H7 (cell line): ENCODE data around the gene TAF11L6. TPM values are rescaled to one million over a fixed set of nuclear protein-coding genes. Genes with fewer than 3 reads are reported as not detected.
"Not testable (repeated sequence)": the region's sequence is repeated elsewhere in the genome, so short reads cannot be mapped to it uniquely, and the experiment has no call there.

ENCODE experiments used
- DNase-seq: peaks from one replicate; pipeline ENCODE4 v3.0.0; 2012
- H3K27me3 ChIP-seq: 2 replicates; pipeline ENCODE4 v1.6.0; 2011; ENCODE audit warnings: mild to moderate bottlenecking, low read length; ENCODE audit not compliant: control insufficient read depth, insufficient read depth
- H3K36me3 ChIP-seq: replicated peaks from 2 replicates; pipeline ENCODE4 v1.5.1; 2011; ENCODE audit warnings: low read length; ENCODE audit not compliant: control insufficient read depth, insufficient read depth
- H3K4me3 ChIP-seq: 2 replicates; pipeline ENCODE4 v1.5.1; 2011; ENCODE audit warnings: low read depth, mild to moderate bottlenecking, control low read depth, low read length, moderate library complexity; ENCODE audit not compliant: insufficient read depth
- total RNA-seq: library from RNA; depleted of rRNA; stranded (reverse); fragments of >200 nt; shearing (Covaris generic); gene quantifications from 2 replicates; pipeline ENCODE4 v1.2.3, GENCODE V29; 2014; rRNA removed

TAF11L6 gene
- total RNA-seq, result not detected in 2 replicates

GRCh38 chr5:17528369-17528768 is at the start of gene TAF11L6:
Gene TAF11L6 (plus strand): TSS chr5:17528669.
- not testable (repeated sequence) for DNase-seq, H3K27me3 ChIP-seq, H3K36me3 ChIP-seq, H3K4me3 ChIP-seq

GRCh38 chr5:17481378-17481777 is 47.1 kb upstream of the TAF11L6 start:
- Histone ChIP-seq H3K27me3 (no peaks in the 10 kb centered on the region), H3K4me3 (no peak overlapping the region), H3K36me3 (no peaks in the 10 kb centered on the region)
- no peak for DNase-seq

GRCh38 chr5:17482790-17483189 is 45.7 kb upstream of the TAF11L6 start:
- Histone ChIP-seq H3K36me3 (no peaks in the 10 kb centered on the region), H3K4me3 (no peak overlapping the region), H3K27me3 (no peaks in the 10 kb centered on the region)
- no peak for DNase-seq

GRCh38 chr5:17486464-17487173 is 41.9 kb upstream of the TAF11L6 start:
- not testable (repeated sequence) for DNase-seq, H3K27me3 ChIP-seq, H3K4me3 ChIP-seq, H3K36me3 ChIP-seq

- H3K4me3 ChIP-seq, result no peak overlapping the region
- H3K27me3 ChIP-seq, result no peaks in the 10 kb centered on the region; the same call in 1 of the 2 replicates
- no peak for DNase-seq
- H3K36me3 ChIP-seq, result no peaks in the 10 kb centered on the region
Measured at GRCh38 chr5:17487174-17487512, 41.3 kb upstream of the TAF11L6 start.

- H3K36me3 ChIP-seq, H3K27me3 ChIP-seq, DNase-seq, H3K4me3 ChIP-seq: not testable (repeated sequence)
Measured at GRCh38 chr5:17491257-17491656, 37.2 kb upstream of the TAF11L6 start.

GRCh38 chr5:17492770-17493169 is 35.7 kb upstream of the TAF11L6 start:
- Histone ChIP-seq H3K27me3 (no peaks in the 10 kb centered on the region; the same call in 1 of the 2 replicates), H3K4me3 (no peak overlapping the region), H3K36me3 (no peaks in the 10 kb centered on the region)
- DNase-seq, result no peak

- Histone ChIP-seq H3K36me3 (no peaks in the 10 kb centered on the region), H3K27me3 (no peaks in the 10 kb centered on the region), H3K4me3 (no peak overlapping the region)
- no peak for DNase-seq
Measured at GRCh38 chr5:17497446-17497845, 31.0 kb upstream of the TAF11L6 start.

- not testable (repeated sequence) for H3K27me3 ChIP-seq, H3K36me3 ChIP-seq, DNase-seq, H3K4me3 ChIP-seq
Measured at GRCh38 chr5:17497931-17498330, 30.5 kb upstream of the TAF11L6 start, which contains the start of gene TAF11L2. Gene TAF11L2 (plus strand): TSS chr5:17498231.

GRCh38 chr5:17511775-17512325 is 16.6 kb upstream of the TAF11L6 start:
- no peak for DNase-seq
- Histone ChIP-seq H3K4me3 (no peak overlapping the region), H3K36me3 (no peaks in the 10 kb centered on the region), H3K27me3 (no peaks in the 10 kb centered on the region)

GRCh38 chr5:17517526-17517925 is 10.9 kb upstream of the TAF11L6 start:
- H3K36me3 ChIP-seq, H3K27me3 ChIP-seq, H3K4me3 ChIP-seq, DNase-seq: not testable (repeated sequence)

GRCh38 chr5:17518067-17518466 is 10.4 kb upstream of the TAF11L6 start, which contains the start of gene TAF11L3:
Gene TAF11L3 (plus strand): TSS chr5:17518367.
- not testable (repeated sequence) for DNase-seq, H3K4me3 ChIP-seq, H3K27me3 ChIP-seq, H3K36me3 ChIP-seq

GRCh38 chr5:17519508-17519907 is 9.0 kb upstream of the TAF11L6 start:
- not testable (repeated sequence) for H3K4me3 ChIP-seq, H3K36me3 ChIP-seq, DNase-seq, H3K27me3 ChIP-seq

GRCh38 chr5:17521501-17521900 is 7.0 kb upstream of the TAF11L6 start, which contains the start of gene TAF11L4:
Gene TAF11L4 (plus strand): TSS chr5:17521801.
- not testable (repeated sequence) for H3K27me3 ChIP-seq, H3K4me3 ChIP-seq, H3K36me3 ChIP-seq, DNase-seq

GRCh38 chr5:17524935-17525334 is 3.5 kb upstream of the TAF11L6 start, which contains the start of gene TAF11L5:
Gene TAF11L5 (plus strand): TSS chr5:17525235.
- H3K36me3 ChIP-seq, DNase-seq, H3K4me3 ChIP-seq, H3K27me3 ChIP-seq: not testable (repeated sequence)
